ENCODE results near the gene PIGT. TPM values are rescaled to one million over a fixed set of nuclear protein-coding genes. Genes with fewer than 3 reads are reported as not detected.

Gene PIGT
- total and polyA plus RNA-seq, 2 experiments from 2014 or later = 84.6 to 150 TPM

DNA sequence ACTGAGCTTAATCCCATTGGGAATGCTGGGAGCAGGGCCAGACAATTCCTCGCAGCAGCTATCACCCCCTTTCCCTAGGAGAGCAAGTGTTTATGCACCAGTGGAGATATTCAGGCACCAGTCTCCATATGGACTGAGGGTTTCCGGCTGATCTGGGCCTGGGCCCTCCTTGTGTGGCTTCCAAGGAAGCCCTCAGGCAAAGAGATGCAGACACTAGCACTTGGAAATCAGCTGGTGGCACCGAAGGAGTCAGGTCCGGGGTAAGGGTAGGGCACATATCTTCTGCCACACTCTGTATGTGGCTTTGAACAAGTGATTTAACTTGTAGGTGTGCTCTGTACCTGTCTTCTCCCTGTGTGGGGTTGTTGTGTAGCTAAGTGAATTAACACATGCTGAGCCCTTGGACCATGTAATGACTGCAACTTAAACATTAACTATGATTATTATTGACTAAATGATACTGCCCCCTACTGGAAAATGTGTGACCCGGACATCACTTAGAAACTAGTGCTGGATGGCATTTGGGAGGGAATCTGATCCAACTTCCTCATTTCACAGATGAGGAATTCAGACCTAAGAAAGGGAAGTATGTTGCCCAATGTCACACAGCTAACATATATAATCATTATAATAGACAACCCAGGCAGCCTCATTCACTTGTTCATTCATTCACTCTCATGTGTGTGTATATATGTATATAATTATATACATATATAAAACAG is 34.3 kb downstream of the PIGT start:
- Histone ChIP-seq H3K36me3 (no peaks in the 10 kb centered on the region), H3K27ac (no peak overlapping the region), H3K4me1 (ENCODE audit: low read depth) (no peaks in the 10 kb centered on the region), H3K27me3 (no peaks in the 10 kb centered on the region), H3K9me3 (ENCODE audit: low read depth) (no peaks in the 10 kb centered on the region), H3K4me3 (no peak overlapping the region)
- TF ChIP-seq, protein P1, sequence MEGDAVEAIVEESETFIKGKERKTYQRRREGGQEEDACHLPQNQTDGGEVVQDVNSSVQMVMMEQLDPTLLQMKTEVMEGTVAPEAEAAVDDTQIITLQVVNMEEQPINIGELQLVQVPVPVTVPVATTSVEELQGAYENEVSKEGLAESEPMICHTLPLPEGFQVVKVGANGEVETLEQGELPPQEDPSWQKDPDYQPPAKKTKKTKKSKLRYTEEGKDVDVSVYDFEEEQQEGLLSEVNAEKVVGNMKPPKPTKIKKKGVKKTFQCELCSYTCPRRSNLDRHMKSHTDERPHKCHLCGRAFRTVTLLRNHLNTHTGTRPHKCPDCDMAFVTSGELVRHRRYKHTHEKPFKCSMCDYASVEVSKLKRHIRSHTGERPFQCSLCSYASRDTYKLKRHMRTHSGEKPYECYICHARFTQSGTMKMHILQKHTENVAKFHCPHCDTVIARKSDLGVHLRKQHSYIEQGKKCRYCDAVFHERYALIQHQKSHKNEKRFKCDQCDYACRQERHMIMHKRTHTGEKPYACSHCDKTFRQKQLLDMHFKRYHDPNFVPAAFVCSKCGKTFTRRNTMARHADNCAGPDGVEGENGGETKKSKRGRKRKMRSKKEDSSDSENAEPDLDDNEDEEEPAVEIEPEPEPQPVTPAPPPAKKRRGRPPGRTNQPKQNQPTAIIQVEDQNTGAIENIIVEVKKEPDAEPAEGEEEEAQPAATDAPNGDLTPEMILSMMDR (IDR thresholded peaks at IDR 0.05; ENCODE audit: low read depth, low read length) = peak; percentile 59
- peak; percentile 54 to 72 for DNase-seq (ENCODE audit: low read depth in 1 of 2, low spot score in 1 of 2)

- Histone ChIP-seq H3K4me3 (no peak overlapping the region), H3K36me3 (no peaks in the 10 kb centered on the region), H3K9me3 (ENCODE audit: low read depth) (no peaks in the 10 kb centered on the region), H3K27ac (no peak overlapping the region), H3K4me1 (ENCODE audit: low read depth) (no peaks in the 10 kb centered on the region), H3K27me3 (no peaks in the 10 kb centered on the region)
- no peak for DNase-seq (ENCODE audit: low read depth in 1 of 2, low spot score in 1 of 2)
- TF ChIP-seq, protein P1 (IDR thresholded peaks at IDR 0.05; ENCODE audit: low read depth, low read length) = no peak
These were observed 36.3 kb downstream of the PIGT start for GRCh38 chr20:45452238-45452637.

GRCh38 chr20:45452772-45453691 is 37.1 kb downstream of the PIGT start:
- no peaks in the 10 kb centered on the region for H3K27me3 ChIP-seq
- no peaks in the 10 kb centered on the region for H3K4me1 ChIP-seq (ENCODE audit: low read depth)
- no peaks in the 10 kb centered on the region for H3K36me3 ChIP-seq
- no peak overlapping the region for H3K4me3 ChIP-seq
- TF ChIP-seq, protein P1 (IDR thresholded peaks at IDR 0.05; ENCODE audit: low read depth, low read length) = no peak
- no peak for DNase-seq (ENCODE audit: low read depth in 1 of 2, low spot score in 1 of 2)
- H3K9me3 ChIP-seq (ENCODE audit: low read depth) = no peaks in the 10 kb centered on the region
- no peak overlapping the region for H3K27ac ChIP-seq

- TF ChIP-seq, protein P1 (IDR thresholded peaks at IDR 0.05; ENCODE audit: low read depth, low read length) = peak; percentile 15
- Histone ChIP-seq H3K27me3 (no peaks in the 10 kb centered on the region), H3K4me3 (no peak overlapping the region), H3K9me3 (ENCODE audit: low read depth) (no peaks in the 10 kb centered on the region), H3K36me3 (no peaks in the 10 kb centered on the region), H3K4me1 (ENCODE audit: low read depth) (no peaks in the 10 kb centered on the region), H3K27ac (no peak overlapping the region)
- peak; percentile 17 to 58 for DNase-seq (ENCODE audit: low read depth in 1 of 2, low spot score in 1 of 2)
These were observed 40.7 kb downstream of the PIGT start for GRCh38 chr20:45456632-45457031.

DNA sequence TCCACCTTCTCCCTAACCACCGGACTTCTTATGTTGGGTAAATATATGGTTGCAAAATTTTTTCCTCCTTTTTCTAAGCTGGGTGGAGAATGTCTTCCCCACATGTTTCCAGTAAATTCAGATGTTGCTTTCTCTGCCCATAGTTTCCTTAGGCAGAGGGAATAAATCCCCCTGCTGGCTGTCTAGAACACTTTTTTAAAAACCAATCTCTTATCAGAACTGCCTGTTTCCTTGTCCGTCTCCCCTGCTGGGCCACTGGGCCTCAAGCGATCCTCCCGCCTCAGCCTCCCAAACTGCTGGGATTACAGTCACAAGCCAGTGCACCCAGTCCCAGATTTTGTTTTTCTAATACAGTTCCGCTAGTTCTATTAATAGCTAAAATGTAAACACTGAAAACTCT is 43.7 kb downstream of the PIGT start:
- DNase-seq (ENCODE audit: low read depth in 1 of 2, low spot score in 1 of 2) = no peak
- Histone ChIP-seq H3K4me3 (no peak overlapping the region), H3K36me3 (no peaks in the 10 kb centered on the region), H3K9me3 (ENCODE audit: low read depth) (no peaks in the 10 kb centered on the region), H3K4me1 (ENCODE audit: low read depth) (no peaks in the 10 kb centered on the region), H3K27ac (no peak overlapping the region), H3K27me3 (peaks cover 3% of the 10 kb centered on the region)
- TF ChIP-seq, protein P1 (IDR thresholded peaks at IDR 0.05; ENCODE audit: low read depth, low read length) = peak; percentile 20
